Measurements from ENCODE around the gene MAD1L1. TPM values are rescaled to one million over a fixed set of nuclear protein-coding genes. Genes with fewer than 3 reads are reported as not detected.

The MAD1L1 gene
- total RNA-seq, 6 experiments from 2014 or later, result 15.1 to 37.4 (median 20.5) TPM

- WGBS (ENCODE audit: insufficient coverage, low coverage, low lambda C conversion rate, missing lambda C conversion rate), result 89% methylated on average over 7 of the region's 8 CpGs
- TF ChIP-seq POLR2A (IDR thresholded peaks at IDR 0.05) (no peak), CTCF (IDR thresholded peaks at IDR 0.05) (no peak)
- H3K36me3 ChIP-seq, result no peaks in the 10 kb centered on the region
- intact Hi-C loops (cut with DNase I), result no loop called here
- H3K4me1 ChIP-seq, result no peaks in the 10 kb centered on the region
- H3K27ac ChIP-seq, result no peak overlapping the region
- H3K27me3 ChIP-seq, result no peaks in the 10 kb centered on the region
- ATAC-seq (no peak), DNase-seq (no peak)
- H3K9me3 ChIP-seq, result peaks cover 0 to 11% (median 0%) of the 10 kb centered on the region in 4 donors
- H3K4me3 ChIP-seq, result no peak overlapping the region
These were observed 210.0 kb downstream of the MAD1L1 start for GRCh38 chr7:2022737-2023250.

- H3K9me3 ChIP-seq, result peaks cover 0 to 7% (median 0%) of the 10 kb centered on the region in 4 donors
- TF ChIP-seq POLR2A (IDR thresholded peaks at IDR 0.05) (no peak), CTCF (IDR thresholded peaks at IDR 0.05) (no peak)
- DNase-seq, result peak; percentile 7 to 25 (median 11)
- intact Hi-C loops (cut with DNase I), result no loop called here
- H3K27ac ChIP-seq, result no peak overlapping the region
- no peaks in the 10 kb centered on the region for H3K27me3 ChIP-seq
- no peaks in the 10 kb centered on the region for H3K4me1 ChIP-seq
- no peak overlapping the region for H3K4me3 ChIP-seq
- WGBS (ENCODE audit: insufficient coverage, low coverage, low lambda C conversion rate, missing lambda C conversion rate), result 100% methylated on average over 3 of the region's 9 CpGs
- no peak for ATAC-seq
- H3K36me3 ChIP-seq, result no peaks in the 10 kb centered on the region
These were observed 210.7 kb downstream of the MAD1L1 start for GRCh38 chr7:2022021-2022409.

- 55% methylated on average over 13 of the region's 43 CpGs for WGBS (ENCODE audit: insufficient coverage, low coverage, low lambda C conversion rate, missing lambda C conversion rate)
- no peak overlapping the region for H3K4me3 ChIP-seq
- H3K36me3 ChIP-seq, result no peaks in the 10 kb centered on the region
- TF ChIP-seq POLR2A (IDR thresholded peaks at IDR 0.05), result peak; percentile 15
- TF ChIP-seq CTCF (IDR thresholded peaks at IDR 0.05), result no peak
- no peaks in the 10 kb centered on the region for H3K27me3 ChIP-seq
- ATAC-seq (peak; percentile 58 to 74 (median 64)), DNase-seq (peak; percentile 56 to 74 (median 65))
- intact Hi-C loops (cut with DNase I), result no loop called here
- H3K27ac ChIP-seq, result peak overlapping the region in 2 of 3 donors; percentile 27 to 54
- no peaks in the 10 kb centered on the region for H3K9me3 ChIP-seq
- H3K4me1 ChIP-seq, result no peaks in the 10 kb centered on the region
These were observed 212.8 kb downstream of the MAD1L1 start for GRCh38 chr7:2019711-2020511.

- 47% methylated on average over 6 of the region's 10 CpGs for WGBS (ENCODE audit: insufficient coverage, low coverage, low lambda C conversion rate, missing lambda C conversion rate)
- no peak for ATAC-seq
- DNase-seq, result no peak
- no peaks in the 10 kb centered on the region for H3K27me3 ChIP-seq
- H3K36me3 ChIP-seq, result no peaks in the 10 kb centered on the region
- no peak for TF ChIP-seq POLR2A (IDR thresholded peaks at IDR 0.05)
- no peak for TF ChIP-seq CTCF (IDR thresholded peaks at IDR 0.05)
- intact Hi-C loops (cut with DNase I), result no loop called here
- H3K4me1 ChIP-seq, result no peaks in the 10 kb centered on the region
- no peak overlapping the region for H3K4me3 ChIP-seq
- H3K27ac ChIP-seq, result peak overlapping the region in 2 of 3 donors; percentile 33 to 54
- no peaks in the 10 kb centered on the region for H3K9me3 ChIP-seq
These were observed 213.4 kb downstream of the MAD1L1 start for GRCh38 chr7:2019461-2019710.
